A673 (cell line): ENCODE measurements around the gene IL4R. TPM values are rescaled to one million over a fixed set of nuclear protein-coding genes. Genes with fewer than 3 reads are reported as not detected.
"Not testable (repeated sequence)": the region's sequence is repeated elsewhere in the genome, so short reads cannot be mapped to it uniquely, and the experiment has no call there.

Source experiments
- BruUV-seq: library from RNA; stranded (reverse); fragments of 400-500 nt; replicated peaks from 2 replicates; lab custom pipeline; 2021; lab: Mats Ljungman, UMichigan
- CTCF ChIA-PET: fragments of 300-600 bp; sonication (Branson Sonifier 250); formaldehyde crosslinking; loops from one replicate; lab custom pipeline; 2022; ENCODE audit warnings: antibody characterized with exemption; lab: Charles Lee
- POLR2A ChIA-PET: fragments of 300-600 bp; sonication (Branson Sonifier 250); formaldehyde crosslinking; loops from one replicate; lab custom pipeline; 2022; ENCODE audit warnings: antibody characterized with exemption; ENCODE audit not compliant: low non-redundant PET; lab: Charles Lee
- DNase-seq: peaks from one replicate; pipeline ENCODE4 v3.0.0-alpha.2; 2015; ENCODE audit warnings: low spot score
- H3K27ac ChIP-seq: fragments of 200-600 bp; sonication (generic); 2 replicates; pipeline ENCODE4 v1.5.1; 2016; ENCODE audit warnings: mixed run types, low read depth, mild to moderate bottlenecking, mixed read lengths, antibody characterized with exemption, low read length; ENCODE audit not compliant: poor library complexity, severe bottlenecking
- H3K27me3 ChIP-seq: fragments of 200-600 bp; sonication (generic); replicated peaks from 2 replicates; pipeline ENCODE4 v1.6.1; 2017; ENCODE audit warnings: mixed run types, low read depth, mild to moderate bottlenecking, mixed read lengths, antibody characterized with exemption, low read length; ENCODE audit not compliant: insufficient read depth, poor library complexity
- H3K36me3 ChIP-seq: fragments of 200-600 bp; sonication (generic); 2 replicates; pipeline ENCODE4 v1.6.1; 2016; ENCODE audit warnings: mixed run types, mild to moderate bottlenecking, mixed read lengths, antibody characterized with exemption, low read length; ENCODE audit not compliant: insufficient read depth, poor library complexity, severe bottlenecking
- H3K4me1 ChIP-seq: fragments of 200-600 bp; sonication (generic); 2 replicates; pipeline ENCODE4 v1.6.1; 2017; ENCODE audit warnings: mixed run types, mild to moderate bottlenecking, mixed read lengths, antibody characterized with exemption, low read length; ENCODE audit not compliant: insufficient read depth, poor library complexity, severe bottlenecking
- H3K4me3 ChIP-seq: fragments of 200-600 bp; sonication (generic); 2 replicates; pipeline ENCODE4 v1.5.1; 2016; ENCODE audit warnings: low read depth, mixed run types, mild to moderate bottlenecking, mixed read lengths, low read length; ENCODE audit not compliant: poor library complexity, severe bottlenecking
- H3K9me3 ChIP-seq: fragments of 200-600 bp; sonication (generic); 2 replicates; pipeline ENCODE4 v1.6.1; 2016; ENCODE audit warnings: mixed run types, low read depth, mild to moderate bottlenecking, mixed read lengths, antibody characterized with exemption, low read length; ENCODE audit not compliant: poor library complexity, severe bottlenecking
- EZH2 ChIP-seq: fragments of 200-600 bp; sonication (generic); IDR thresholded peaks from 2 replicates; pipeline ENCODE4 v1.6.1; 2017; ENCODE audit warnings: borderline replicate concordance, low read depth, mild to moderate bottlenecking, mixed read lengths, antibody characterized with exemption, low read length; ENCODE audit not compliant: poor library complexity, severe bottlenecking
- intact Hi-C: fragments of 100-400 bp; cut with micrococcal nuclease; formaldehyde crosslinking; loops from one replicate; pipeline ENCODE4 v1.10.0; 2022; ENCODE audit not compliant: unreplicated experiment
- total RNA-seq: library from RNA; stranded (reverse); gene quantifications from 2 replicates; pipeline ENCODE4 v1.2.3, GENCODE V29; 2021
- TF ChIP-seq, protein P1 (sequence below): fragments of 300-800, 200-600 bp; sonication (generic); conservative IDR thresholded peaks from 2 replicates; pipeline ENCODE4 v1.5.1; 2017; ENCODE audit warnings: low read depth, mild to moderate bottlenecking, antibody characterized with exemption, low read length, moderate library complexity, mixed read lengths

The IL4R gene
- total RNA-seq, 1 experiment from 2014 or later, result 22.9 TPM

DNA sequence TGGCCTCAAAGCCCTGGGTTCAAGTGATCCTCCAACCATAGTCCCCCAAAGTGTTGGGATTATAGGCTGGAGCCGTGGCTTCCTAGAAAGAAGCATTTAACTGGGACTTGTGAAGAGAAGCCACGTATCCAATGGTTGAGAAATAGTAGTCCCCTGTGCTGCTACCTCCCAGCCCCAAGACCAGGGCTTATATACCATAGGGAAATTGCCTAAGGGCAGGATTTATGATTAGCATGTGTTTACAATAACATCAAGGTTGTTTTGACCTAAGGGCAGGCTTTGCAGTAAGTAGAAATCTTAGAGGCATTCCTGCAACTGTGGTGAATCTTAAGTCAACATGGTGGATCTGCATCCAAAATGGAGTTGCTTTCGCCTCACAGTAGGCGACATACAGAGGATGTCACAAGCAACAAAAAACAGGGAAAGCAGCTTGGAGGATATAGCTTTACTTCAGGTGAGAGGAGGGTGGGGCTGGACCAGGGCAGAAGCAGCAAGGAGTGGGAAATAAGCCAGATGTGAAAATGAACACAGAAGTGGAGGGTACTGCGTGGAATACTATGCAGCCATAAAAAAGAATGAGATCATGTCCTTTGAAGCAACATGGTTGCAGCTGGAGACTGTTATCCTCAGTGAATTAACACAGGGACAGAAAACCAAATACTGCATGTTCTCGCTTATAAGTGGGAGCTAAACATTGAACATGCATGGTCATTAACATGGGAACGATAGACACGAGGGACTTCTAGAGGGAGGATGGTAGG is 26.5 kb upstream of the IL4R start:
- H3K9me3 ChIP-seq, result no peaks in the 10 kb centered on the region
- no peaks in the 10 kb centered on the region for H3K4me1 ChIP-seq
- H3K36me3 ChIP-seq, result no peaks in the 10 kb centered on the region
- H3K27me3 ChIP-seq, result no peaks in the 10 kb centered on the region
- no peak overlapping the region for H3K27ac ChIP-seq
- no peak for DNase-seq
- intact Hi-C loops, result no loop called here
- no peak overlapping the region for H3K4me3 ChIP-seq
- ChIA-PET CTCF (no interaction called here), POLR2A (interaction anchor here (0.6 kb wide), 1 partner anchor 38 kb away, joined by 5 read pairs; no protein-coding TSS in a partner anchor)
- no TSS peak for BruUV-seq
- no peak for TF ChIP-seq EZH2
- TF ChIP-seq, protein P1, sequence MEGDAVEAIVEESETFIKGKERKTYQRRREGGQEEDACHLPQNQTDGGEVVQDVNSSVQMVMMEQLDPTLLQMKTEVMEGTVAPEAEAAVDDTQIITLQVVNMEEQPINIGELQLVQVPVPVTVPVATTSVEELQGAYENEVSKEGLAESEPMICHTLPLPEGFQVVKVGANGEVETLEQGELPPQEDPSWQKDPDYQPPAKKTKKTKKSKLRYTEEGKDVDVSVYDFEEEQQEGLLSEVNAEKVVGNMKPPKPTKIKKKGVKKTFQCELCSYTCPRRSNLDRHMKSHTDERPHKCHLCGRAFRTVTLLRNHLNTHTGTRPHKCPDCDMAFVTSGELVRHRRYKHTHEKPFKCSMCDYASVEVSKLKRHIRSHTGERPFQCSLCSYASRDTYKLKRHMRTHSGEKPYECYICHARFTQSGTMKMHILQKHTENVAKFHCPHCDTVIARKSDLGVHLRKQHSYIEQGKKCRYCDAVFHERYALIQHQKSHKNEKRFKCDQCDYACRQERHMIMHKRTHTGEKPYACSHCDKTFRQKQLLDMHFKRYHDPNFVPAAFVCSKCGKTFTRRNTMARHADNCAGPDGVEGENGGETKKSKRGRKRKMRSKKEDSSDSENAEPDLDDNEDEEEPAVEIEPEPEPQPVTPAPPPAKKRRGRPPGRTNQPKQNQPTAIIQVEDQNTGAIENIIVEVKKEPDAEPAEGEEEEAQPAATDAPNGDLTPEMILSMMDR, result no peak

DNA sequence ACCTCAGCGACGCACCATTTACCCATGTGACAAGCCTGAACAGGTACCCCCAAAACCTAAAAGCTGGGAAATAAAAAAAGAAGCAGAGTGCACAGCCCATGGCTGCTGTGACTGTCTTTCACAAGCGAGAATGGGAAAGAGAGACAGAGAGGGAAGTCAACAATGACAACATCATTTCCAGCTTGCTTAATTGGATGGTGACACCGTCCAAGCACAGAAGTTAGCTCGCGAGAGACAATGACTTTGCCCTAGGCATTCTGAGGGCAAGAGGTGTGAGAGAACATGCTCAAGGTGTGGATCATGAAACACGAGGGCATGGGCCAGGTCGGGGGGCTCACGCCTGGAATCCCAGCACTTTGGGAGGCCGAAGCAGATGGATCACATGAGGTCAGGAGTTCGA is 25.9 kb upstream of the IL4R start:
- no peaks in the 10 kb centered on the region for H3K27me3 ChIP-seq
- POLR2A ChIA-PET, result interaction anchor here (0.6 kb wide), 1 partner anchor 37 kb away, joined by 5 read pairs; no protein-coding TSS in a partner anchor
- CTCF ChIA-PET, result no interaction called here
- H3K9me3 ChIP-seq, result no peaks in the 10 kb centered on the region
- no TSS peak for BruUV-seq
- no peak for TF ChIP-seq EZH2
- TF ChIP-seq, protein P1, result no peak
- no peaks in the 10 kb centered on the region for H3K36me3 ChIP-seq
- no peak overlapping the region for H3K4me3 ChIP-seq
- DNase-seq, result no peak
- intact Hi-C loops, result no loop called here
- H3K4me1 ChIP-seq, result no peaks in the 10 kb centered on the region
- no peak overlapping the region for H3K27ac ChIP-seq

DNA sequence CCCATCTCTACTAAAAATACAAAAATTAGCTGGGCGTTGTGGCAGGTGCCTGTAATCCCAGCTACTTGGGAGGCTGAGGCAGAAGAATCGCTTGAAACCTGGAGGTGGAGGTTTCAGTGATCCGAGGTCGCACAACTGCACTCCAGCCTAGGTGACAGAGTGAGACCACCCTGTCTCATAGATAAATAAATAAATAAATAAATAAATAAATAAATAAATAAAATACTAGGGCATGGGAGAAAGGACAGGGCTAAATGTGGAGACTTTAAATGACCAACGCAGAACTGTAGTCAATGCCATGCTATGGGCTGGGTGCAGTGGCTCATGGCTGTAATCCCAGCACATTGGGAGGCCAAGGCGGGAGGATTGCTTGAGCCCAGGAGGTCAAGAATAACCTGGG is 25.5 kb upstream of the IL4R start:
- H3K9me3 ChIP-seq, H3K4me1 ChIP-seq, H3K4me3 ChIP-seq, CTCF ChIA-PET, intact Hi-C loops, POLR2A ChIA-PET, DNase-seq, H3K36me3 ChIP-seq, BruUV-seq, H3K27me3 ChIP-seq, H3K27ac ChIP-seq: not testable (repeated sequence)

DNA sequence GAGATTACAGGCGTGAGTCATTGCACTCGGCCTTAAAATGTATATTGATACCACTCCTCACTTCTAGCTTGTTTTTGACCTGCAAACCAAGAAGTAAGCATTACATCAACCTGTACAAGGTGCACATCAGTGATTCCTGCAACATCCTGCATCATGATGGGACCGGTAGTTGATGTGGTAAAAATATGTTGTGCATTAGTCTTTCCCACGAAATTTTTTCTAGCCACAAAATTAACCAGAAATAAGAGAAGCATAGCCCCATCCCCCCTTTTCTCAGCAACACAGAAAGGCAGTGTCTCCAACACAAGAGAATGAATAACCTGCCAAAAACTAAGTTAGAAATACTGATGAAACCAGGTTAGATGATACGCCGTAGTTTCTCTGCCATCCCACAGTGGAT is 24.1 kb upstream of the IL4R start:
- CTCF ChIA-PET, result no interaction called here
- intact Hi-C loops, result no loop called here
- H3K27ac ChIP-seq, result no peak overlapping the region
- H3K9me3 ChIP-seq, result no peaks in the 10 kb centered on the region
- no peak for DNase-seq
- BruUV-seq, result no TSS peak
- H3K4me1 ChIP-seq, result no peaks in the 10 kb centered on the region
- no peaks in the 10 kb centered on the region for H3K36me3 ChIP-seq
- no peak overlapping the region for H3K4me3 ChIP-seq
- no peaks in the 10 kb centered on the region for H3K27me3 ChIP-seq
- POLR2A ChIA-PET, result no interaction called here
- TF ChIP-seq, protein P1, result no peak
- TF ChIP-seq EZH2, result no peak
